ENCODE results near the gene NCF1.
A peak's percentile ranks its signal among the peaks of the same experiment; 100 is the strongest.
"Not testable (repeated sequence)": the region's sequence is repeated elsewhere in the genome, so short reads cannot be mapped to it uniquely, and the experiment has no call there.

The NCF1 gene

DNA sequence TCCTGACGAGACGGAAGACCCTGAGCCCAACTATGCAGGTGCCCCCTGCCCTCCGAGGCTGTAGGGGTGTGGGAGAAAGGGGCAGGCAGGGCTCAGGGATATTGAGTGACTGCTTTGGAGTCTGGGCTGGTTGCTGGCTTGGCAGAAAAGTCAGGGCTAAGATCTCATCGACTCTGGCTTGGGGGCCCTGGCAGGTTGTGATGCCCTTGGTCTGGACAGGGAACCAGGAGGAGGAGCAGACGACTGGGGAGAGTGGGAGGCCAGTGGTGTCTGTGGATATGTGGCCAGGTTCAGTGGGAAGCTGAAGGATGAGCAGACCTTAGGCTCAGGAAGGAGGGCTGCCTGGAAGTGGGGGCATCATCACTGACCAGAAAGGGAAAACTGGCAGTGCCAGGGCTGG lies 9.8 kb downstream of the NCF1 start:
- not testable (repeated sequence) for DNase-seq (ENCODE audit: low read depth, low spot score); H3K27ac ChIP-seq

DNA sequence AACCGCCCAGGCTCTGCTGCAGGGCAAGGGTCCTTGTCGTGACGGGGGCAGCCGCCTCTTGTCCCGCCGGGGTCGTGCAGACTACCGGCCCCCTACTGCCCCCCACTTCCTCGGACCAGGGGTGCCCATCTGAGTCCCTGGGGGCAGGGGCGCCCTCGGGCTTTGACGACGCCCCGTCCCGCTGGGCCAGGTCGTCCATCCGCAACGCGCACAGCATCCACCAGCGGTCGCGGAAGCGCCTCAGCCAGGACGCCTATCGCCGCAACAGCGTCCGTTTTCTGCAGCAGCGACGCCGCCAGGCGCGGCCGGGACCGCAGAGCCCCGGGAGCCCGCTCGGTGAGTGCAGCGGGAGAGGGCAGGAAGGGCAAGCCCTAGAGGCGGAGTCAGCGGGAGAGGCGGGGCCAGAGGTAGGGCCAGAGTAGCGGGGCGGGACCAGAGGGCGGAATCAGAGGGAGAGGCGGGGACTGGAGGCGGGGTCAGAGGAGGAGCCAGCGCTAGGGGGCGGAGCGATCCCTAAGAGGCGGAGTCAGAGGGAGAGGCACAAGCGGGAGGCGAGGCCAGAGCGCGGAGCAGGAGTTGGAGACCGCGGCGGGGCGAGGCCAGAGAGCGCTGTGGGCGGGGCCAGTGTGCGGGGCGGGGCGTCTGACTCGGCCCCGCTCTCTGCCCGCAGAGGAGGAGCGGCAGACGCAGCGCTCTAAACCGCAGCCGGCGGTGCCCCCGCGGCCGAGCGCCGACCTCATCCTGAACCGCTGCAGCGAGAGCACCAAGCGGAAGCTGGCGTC lies 14.7 kb downstream of the NCF1 start:
- DNase-seq (ENCODE audit: low read depth, low spot score): peak; percentile 20
- H3K27ac ChIP-seq: not testable (repeated sequence)

DNA sequence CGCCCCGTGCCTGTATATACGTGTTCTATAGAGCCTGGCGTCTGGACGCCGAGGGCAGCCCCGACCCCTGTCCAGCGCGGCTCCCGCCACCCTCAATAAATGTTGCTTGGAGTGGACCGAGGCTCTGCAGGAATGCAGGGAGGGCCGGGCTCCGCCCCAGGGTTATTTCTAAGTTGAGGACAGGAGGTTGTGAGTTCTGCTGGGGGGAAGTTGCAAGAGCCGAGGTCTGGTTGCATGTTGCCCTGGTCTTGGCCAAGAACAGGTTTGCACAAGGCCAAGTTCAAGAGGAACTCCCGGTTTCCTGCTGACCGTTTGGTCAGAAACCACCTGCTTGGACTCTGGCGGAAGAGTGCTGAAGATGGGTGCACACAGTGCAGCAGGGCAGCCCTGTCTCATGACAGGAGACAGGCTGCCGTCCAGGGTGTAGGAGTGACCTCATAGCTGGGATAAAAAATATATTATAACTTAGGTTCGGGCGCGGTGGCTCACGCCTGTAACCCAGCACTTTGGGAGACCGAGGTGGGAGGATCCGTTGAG lies 15.5 kb downstream of the NCF1 start:
- H3K27ac ChIP-seq; DNase-seq (ENCODE audit: low read depth, low spot score): not testable (repeated sequence)

DNA sequence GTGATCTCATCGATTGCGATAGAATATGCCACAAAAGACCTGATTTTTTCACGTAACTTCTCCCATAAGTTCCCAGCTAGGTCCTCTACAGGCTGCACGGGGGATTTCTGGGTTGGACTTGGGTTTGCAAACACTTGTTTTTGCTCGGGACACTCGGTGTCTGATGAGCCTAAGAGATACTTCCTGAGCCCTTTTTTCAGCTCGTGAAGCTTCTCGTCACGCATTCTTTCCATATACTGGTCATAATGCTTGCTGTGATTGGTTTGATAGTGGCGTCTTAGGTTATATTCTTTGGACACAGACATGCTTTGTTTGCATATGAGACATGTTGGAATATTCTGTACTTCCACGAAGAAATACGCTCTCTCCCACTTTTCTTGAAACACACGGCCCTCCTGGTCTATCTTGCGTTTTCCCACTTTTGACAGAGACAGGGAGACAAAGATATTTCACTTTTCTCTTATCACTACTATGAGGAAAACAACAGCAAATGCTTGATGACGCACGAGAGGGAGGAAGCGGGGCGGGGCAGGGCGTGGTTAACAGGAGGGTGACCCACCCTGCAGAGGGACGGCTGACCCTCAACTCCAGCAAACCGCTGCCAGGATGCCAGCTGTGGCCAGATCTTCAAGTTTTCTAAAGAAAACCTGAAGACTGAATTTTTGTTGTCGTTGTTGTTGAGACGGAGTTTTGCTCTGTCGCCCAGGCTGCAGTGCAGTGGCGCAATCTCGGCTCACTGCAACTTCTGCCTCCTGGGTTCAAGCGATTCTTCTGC lies 24.2 kb downstream of the NCF1 start:
- not testable (repeated sequence) for H3K27ac ChIP-seq; DNase-seq (ENCODE audit: low read depth, low spot score)

DNA sequence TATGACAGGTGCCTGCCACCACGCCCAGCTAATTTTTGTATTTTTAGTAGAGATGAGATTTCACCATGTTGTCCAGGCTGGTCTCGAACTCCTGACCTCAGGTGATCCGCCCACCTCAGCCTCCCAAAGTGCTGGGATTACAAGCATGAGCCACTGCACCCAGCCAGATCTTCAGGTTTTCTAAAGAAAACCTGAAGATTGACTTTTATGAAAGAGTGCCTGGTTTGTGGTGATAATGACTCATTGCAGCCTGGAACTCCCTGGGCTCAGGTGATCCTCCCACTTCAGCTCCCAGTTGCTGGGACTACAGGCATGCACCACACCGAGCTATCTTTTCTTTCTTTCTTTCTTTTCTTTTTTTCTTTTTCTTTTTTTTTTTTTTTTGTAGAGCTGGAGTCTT lies 24.8 kb downstream of the NCF1 start:
- H3K27ac ChIP-seq; DNase-seq (ENCODE audit: low read depth, low spot score): not testable (repeated sequence)

DNA sequence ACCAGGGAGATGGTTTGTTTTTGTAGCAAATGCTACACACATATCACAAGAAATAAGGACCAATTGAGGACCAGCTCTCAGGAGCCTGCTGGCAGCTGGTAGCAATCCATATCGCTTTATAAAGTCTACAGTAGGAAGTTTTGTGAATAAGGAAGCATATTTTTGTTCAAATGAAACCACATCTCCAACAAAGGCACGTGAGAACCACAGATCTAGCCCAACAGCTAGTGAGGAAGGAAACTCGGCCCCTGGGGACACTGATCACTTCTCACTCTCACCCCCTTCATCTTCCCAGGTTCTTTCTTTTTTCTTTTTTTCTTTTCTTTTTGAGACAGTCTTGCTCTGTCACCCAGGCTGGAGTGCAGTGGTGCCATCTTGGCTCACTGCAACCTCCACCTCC lies 42.1 kb downstream of the NCF1 start:
- H3K27ac ChIP-seq; DNase-seq (ENCODE audit: low read depth, low spot score): not testable (repeated sequence)

DNA sequence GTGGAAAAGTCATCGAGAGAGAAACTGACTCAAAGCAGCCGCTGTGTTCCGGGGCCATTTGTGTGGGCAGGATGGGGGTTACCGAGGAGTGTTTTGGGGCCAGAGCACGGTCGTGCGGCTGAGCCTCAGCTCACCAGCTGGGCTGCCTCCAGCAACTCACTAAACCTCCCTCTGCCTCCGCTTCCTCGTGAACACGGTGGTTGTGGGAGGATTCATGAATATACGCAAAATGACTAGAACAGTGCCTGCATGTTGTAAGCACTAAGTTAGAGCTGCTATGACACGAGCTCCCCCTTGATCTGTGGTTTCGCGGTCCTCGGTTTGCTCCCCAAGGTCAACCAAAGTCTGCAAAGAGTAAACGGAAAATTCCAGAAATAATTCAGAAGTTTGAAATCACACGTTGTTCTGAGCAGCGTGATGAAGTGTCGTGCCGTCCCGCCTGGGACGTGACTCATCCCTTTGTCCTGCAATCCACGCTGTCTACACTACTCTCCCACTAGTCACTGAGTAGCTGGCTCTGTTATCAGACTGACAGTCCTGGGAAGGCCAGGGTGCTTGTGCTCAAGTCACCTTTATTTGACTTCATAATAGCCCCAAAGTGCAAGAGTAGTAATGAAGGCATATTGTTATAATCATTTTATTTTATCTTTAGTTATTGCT lies 46.5 kb downstream of the NCF1 start:
- not testable (repeated sequence) for H3K27ac ChIP-seq; DNase-seq (ENCODE audit: low read depth, low spot score)

DNA sequence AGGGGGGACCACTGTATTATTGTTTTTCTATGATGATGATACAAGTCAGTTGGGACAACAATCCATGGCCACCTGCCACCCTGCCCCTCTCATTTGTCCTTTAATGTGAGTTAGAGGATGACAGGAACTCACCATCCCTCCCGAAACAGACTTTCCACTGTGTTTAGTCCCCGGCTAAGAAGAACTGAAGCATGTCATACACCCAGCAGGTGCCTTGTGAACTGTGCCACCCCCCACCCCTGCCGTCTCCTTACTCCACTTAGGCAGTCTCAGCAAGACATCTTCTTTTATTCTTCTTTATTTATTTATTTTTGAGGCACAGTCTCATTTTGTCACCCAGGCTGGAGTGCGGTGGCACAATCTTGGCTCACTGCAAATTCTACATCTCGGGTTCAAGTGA lies 47.4 kb downstream of the NCF1 start:
- not testable (repeated sequence) for H3K27ac ChIP-seq; DNase-seq (ENCODE audit: low read depth, low spot score)

DNA sequence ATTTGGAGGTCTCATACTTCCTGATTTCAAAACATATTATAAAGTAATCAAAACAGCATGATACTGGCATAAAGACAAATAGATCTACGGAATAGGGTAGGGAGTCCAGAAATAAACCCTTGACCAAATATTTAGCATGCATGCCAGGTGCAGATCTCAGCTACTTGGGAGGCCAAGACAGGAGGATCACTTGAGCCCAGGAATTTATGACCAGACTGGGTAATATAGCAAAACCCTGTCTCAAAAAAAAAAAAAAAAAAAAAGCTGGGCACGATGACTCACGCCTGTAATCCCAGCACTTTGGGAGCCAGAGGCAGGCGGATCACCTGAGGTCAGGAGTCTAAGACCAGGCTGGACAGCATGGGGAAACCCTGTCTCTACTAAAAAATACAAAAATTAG lies 56.1 kb downstream of the NCF1 start:
- DNase-seq (ENCODE audit: low read depth, low spot score): not testable (repeated sequence)

DNA sequence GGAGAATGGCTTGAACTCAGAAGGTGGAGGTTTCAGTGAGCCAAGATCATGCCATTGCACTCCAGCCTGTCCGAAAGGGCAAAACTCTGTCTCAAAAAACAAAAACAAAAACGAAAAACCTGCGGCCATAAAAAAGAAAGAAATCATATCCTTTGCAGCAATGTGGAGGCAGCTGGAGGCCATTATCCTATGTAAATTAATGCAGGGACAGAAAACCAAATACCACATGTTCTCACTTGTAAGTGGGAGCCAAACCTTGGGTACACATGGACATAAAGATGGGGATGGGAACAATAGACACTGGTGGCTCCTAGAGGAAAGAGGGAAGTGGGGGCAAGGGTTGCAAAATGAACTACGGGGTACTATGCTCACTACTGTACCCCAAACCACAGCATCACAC lies 56.6 kb downstream of the NCF1 start:
- DNase-seq (ENCODE audit: low read depth, low spot score); H3K27ac ChIP-seq: not testable (repeated sequence)

More for the DNA sequence above, 56.1 kb downstream of the NCF1 start:
- not testable (repeated sequence) for H3K27ac ChIP-seq
